HUES48 (cell line): ENCODE measurements around the gene DUSP14.

Source experiments
- H3K27ac ChIP-seq: one replicate; pipeline ENCODE4 v1.7.0; 2013; ENCODE audit warnings: low read depth, low read length, inconsistent platforms
- H3K27me3 ChIP-seq: 2 replicates; pipeline ENCODE4 v1.6.1; 2013; ENCODE audit warnings: mild to moderate bottlenecking, low read length; ENCODE audit not compliant: control insufficient read depth, insufficient read depth
- H3K36me3 ChIP-seq: 2 replicates; pipeline ENCODE4 v1.6.1; 2013; ENCODE audit warnings: low read length; ENCODE audit not compliant: control insufficient read depth, insufficient read depth
- H3K4me1 ChIP-seq: 2 replicates; pipeline ENCODE4 v1.6.1; 2013; ENCODE audit warnings: mild to moderate bottlenecking, low read length; ENCODE audit not compliant: control insufficient read depth, insufficient read depth
- H3K4me3 ChIP-seq: 2 replicates; pipeline ENCODE4 v1.5.1; 2013; ENCODE audit warnings: mild to moderate bottlenecking, low read depth, low read length
- H3K9ac ChIP-seq: 2 replicates; pipeline ENCODE4 v1.6.1; 2013; ENCODE audit warnings: mild to moderate bottlenecking, low read depth, low read length, moderate library complexity
- H3K9me3 ChIP-seq: 2 replicates; pipeline ENCODE4 v1.6.1; 2013; ENCODE audit warnings: low read length; ENCODE audit not compliant: control insufficient read depth, insufficient read depth

DUSP14 gene

GRCh38 chr17:37541880-37542660, 52.4 kb downstream of the DUSP14 start:
- peaks cover 51% of the 10 kb centered on the region for H3K36me3 ChIP-seq
- no peak overlapping the region for H3K4me3 ChIP-seq
- H3K27me3 ChIP-seq = no peaks in the 10 kb centered on the region
- no peak overlapping the region for H3K9ac ChIP-seq
- peak overlapping the region; percentile 75 for H3K27ac ChIP-seq
- H3K4me1 ChIP-seq = peaks cover 9% of the 10 kb centered on the region; the same call in 1 of the 2 replicates
- H3K9me3 ChIP-seq = no peaks in the 10 kb centered on the region

GRCh38 chr17:37543637-37544052, 54.0 kb downstream of the DUSP14 start:
- no peaks in the 10 kb centered on the region for H3K9me3 ChIP-seq
- no peak overlapping the region for H3K9ac ChIP-seq
- H3K4me1 ChIP-seq = peaks cover 9% of the 10 kb centered on the region; the same call in 1 of the 2 replicates
- H3K27ac ChIP-seq = no peak overlapping the region
- H3K4me3 ChIP-seq = no peak overlapping the region
- H3K27me3 ChIP-seq = no peaks in the 10 kb centered on the region
- peaks cover 37% of the 10 kb centered on the region for H3K36me3 ChIP-seq

GRCh38 chr17:37545486-37545885, 55.8 kb downstream of the DUSP14 start:
- H3K27ac ChIP-seq = no peak overlapping the region
- no peak overlapping the region for H3K4me3 ChIP-seq
- peaks cover 9% of the 10 kb centered on the region; the same call in 1 of the 2 replicates for H3K4me1 ChIP-seq
- no peaks in the 10 kb centered on the region for H3K9me3 ChIP-seq
- H3K36me3 ChIP-seq = peaks cover 18% of the 10 kb centered on the region
- H3K27me3 ChIP-seq = no peaks in the 10 kb centered on the region
- H3K9ac ChIP-seq = no peak overlapping the region

- peaks cover 11% of the 10 kb centered on the region for H3K36me3 ChIP-seq
- H3K4me1 ChIP-seq = peaks cover 9% of the 10 kb centered on the region; the same call in 1 of the 2 replicates
- no peak overlapping the region for H3K9ac ChIP-seq
- no peaks in the 10 kb centered on the region for H3K9me3 ChIP-seq
- H3K4me3 ChIP-seq = no peak overlapping the region
- H3K27me3 ChIP-seq = no peaks in the 10 kb centered on the region
- H3K27ac ChIP-seq = no peak overlapping the region
These were observed 56.6 kb downstream of the DUSP14 start for GRCh38 chr17:37546302-37546701.

GRCh38 chr17:37547986-37548385, 58.3 kb downstream of the DUSP14 start:
- Histone ChIP-seq H3K27me3 (no peaks in the 10 kb centered on the region), H3K4me3 (no peak overlapping the region), H3K9ac (no peak overlapping the region), H3K9me3 (no peaks in the 10 kb centered on the region), H3K27ac (no peak overlapping the region), H3K4me1 (no peaks in the 10 kb centered on the region), H3K36me3 (peaks cover 2% of the 10 kb centered on the region)

- Histone ChIP-seq H3K9me3 (no peaks in the 10 kb centered on the region), H3K4me1 (no peaks in the 10 kb centered on the region), H3K36me3 (peaks cover 15% of the 10 kb centered on the region), H3K9ac (0 out of 2 replicates have a peak overlapping the region, but pooled peaks have one; percentile 10), H3K27ac (no peak overlapping the region), H3K27me3 (no peaks in the 10 kb centered on the region), H3K4me3 (no peak overlapping the region)
These were observed 62.1 kb downstream of the DUSP14 start for GRCh38 chr17:37551788-37552187.

- no peaks in the 10 kb centered on the region for H3K9me3 ChIP-seq
- H3K9ac ChIP-seq = no peak overlapping the region
- H3K36me3 ChIP-seq = peaks cover 27% of the 10 kb centered on the region
- H3K27me3 ChIP-seq = no peaks in the 10 kb centered on the region
- H3K27ac ChIP-seq = no peak overlapping the region
- no peak overlapping the region for H3K4me3 ChIP-seq
- no peaks in the 10 kb centered on the region for H3K4me1 ChIP-seq
These were observed 63.8 kb downstream of the DUSP14 start for GRCh38 chr17:37553401-37553966.

- H3K9ac ChIP-seq = no peak overlapping the region
- H3K27me3 ChIP-seq = no peaks in the 10 kb centered on the region
- no peaks in the 10 kb centered on the region for H3K9me3 ChIP-seq
- H3K4me3 ChIP-seq = no peak overlapping the region
- peaks cover 43% of the 10 kb centered on the region for H3K36me3 ChIP-seq
- H3K4me1 ChIP-seq = no peaks in the 10 kb centered on the region
- no peak overlapping the region for H3K27ac ChIP-seq
These were observed 65.7 kb downstream of the DUSP14 start for GRCh38 chr17:37555386-37555785.

- H3K4me1 ChIP-seq = peaks cover 8% of the 10 kb centered on the region
These were observed 67.8 kb downstream of the DUSP14 start for GRCh38 chr17:37557482-37557881.

GRCh38 chr17:37558299-37558698, 68.6 kb downstream of the DUSP14 start:
- Histone ChIP-seq H3K36me3 (peaks cover 43% of the 10 kb centered on the region), H3K4me1 (peaks cover 13% of the 10 kb centered on the region), H3K27me3 (no peaks in the 10 kb centered on the region), H3K4me3 (no peak overlapping the region), H3K27ac (no peak overlapping the region), H3K9ac (no peak overlapping the region), H3K9me3 (no peaks in the 10 kb centered on the region)

More at GRCh38 chr17:37557482-37557881, 67.8 kb downstream of the DUSP14 start:
- Histone ChIP-seq H3K27ac (no peak overlapping the region), H3K9ac (no peak overlapping the region), H3K4me3 (no peak overlapping the region), H3K27me3 (no peaks in the 10 kb centered on the region), H3K36me3 (peaks cover 49% of the 10 kb centered on the region), H3K9me3 (no peaks in the 10 kb centered on the region)

- Histone ChIP-seq H3K27ac (no peak overlapping the region), H3K4me3 (no peak overlapping the region), H3K4me1 (peaks cover 13% of the 10 kb centered on the region), H3K36me3 (peaks cover 52% of the 10 kb centered on the region), H3K9me3 (no peaks in the 10 kb centered on the region), H3K9ac (no peak overlapping the region), H3K27me3 (no peaks in the 10 kb centered on the region)
These were observed 72.5 kb downstream of the DUSP14 start for GRCh38 chr17:37562016-37562745.
